ENCODE data around the gene XPO4. TPM values are rescaled to one million over a fixed set of nuclear protein-coding genes. Genes with fewer than 3 reads are reported as not detected.

XPO4 gene
- total RNA-seq, 1 experiment from 2014 or later: 39.9 TPM

DNA sequence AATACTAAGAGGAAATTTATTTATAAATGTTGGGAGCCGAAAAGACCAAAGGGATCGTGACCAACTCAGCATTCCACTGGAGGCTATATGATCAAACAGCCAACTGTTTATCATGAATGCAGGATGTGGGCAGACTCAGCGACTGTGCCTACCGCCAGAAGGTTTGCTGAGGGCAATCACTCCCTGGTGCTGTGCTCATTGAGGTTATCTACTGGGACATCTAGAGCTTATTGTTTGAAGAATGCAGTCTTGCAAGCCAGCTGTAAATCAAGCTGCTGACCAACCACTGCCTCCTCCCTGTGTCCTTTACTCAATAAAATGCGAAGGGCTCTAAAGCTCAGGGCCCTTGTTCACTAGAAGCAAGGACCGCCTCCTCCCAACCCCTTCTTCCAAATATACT, 8.5 kb upstream of the XPO4 start:
- no peaks in the 10 kb centered on the region for H3K9me2 ChIP-seq (replicated peaks; ENCODE audit: low read length)
- H3K4me2 ChIP-seq (ENCODE audit: low read length): no peak overlapping the region
- H2AFZ ChIP-seq (ENCODE audit: low read length): no peak overlapping the region
- peaks cover 8% of the 10 kb centered on the region; the same call in 1 of the 2 replicates for H3K9me3 ChIP-seq (ENCODE audit: low read length)
- no peaks in the 10 kb centered on the region for H3K36me3 ChIP-seq (ENCODE audit: low read depth, low read length)
- TF ChIP-seq EZH2phosphoT487 (IDR thresholded peaks at IDR 0.05; ENCODE audit: borderline replicate concordance, low read length) (no peak), CTCF (conservative IDR thresholded peaks at IDR 0.05; ENCODE audit: low read depth, low read length) (no peak), EZH2 (IDR thresholded peaks at IDR 0.05; ENCODE audit: low read length, unreplicated experiment) (no peak)
- no peaks in the 10 kb centered on the region for H4K20me1 ChIP-seq (ENCODE audit: low read length)
- H3K27me3 ChIP-seq (ENCODE audit: low read length): no peaks in the 10 kb centered on the region
- ChIA-PET POLR2A (ENCODE audit: unreplicated experiment) (no interaction called here), CTCF (no interaction called here)
- no peaks in the 10 kb centered on the region for H3K4me1 ChIP-seq (ENCODE audit: insufficient read depth, low read length)
- H3K4me3 ChIP-seq (ENCODE audit: low read length): no peak overlapping the region
- ATAC-seq (no peak), DNase-seq (no peak)
- no peaks in the 10 kb centered on the region for H3K79me2 ChIP-seq (ENCODE audit: low read length)
- H3K27ac ChIP-seq (ENCODE audit: low read length): no peak overlapping the region
- no TSS peak for BruUV-seq (replicated peaks)
- intact Hi-C loops (cut with micrococcal nuclease): no loop called here
- H3F3A ChIP-seq (ENCODE audit: low read length, unreplicated experiment): no peaks in the 10 kb centered on the region
- H3K9ac ChIP-seq (ENCODE audit: low read length): no peak overlapping the region

GRCh38 chr13:20908714-20909497, 6.4 kb upstream of the XPO4 start:
- ChIA-PET CTCF (no interaction called here), POLR2A (ENCODE audit: unreplicated experiment) (no interaction called here)
- no peak overlapping the region for H3K27ac ChIP-seq (ENCODE audit: low read length)
- H3K4me2 ChIP-seq (ENCODE audit: low read length): no peak overlapping the region
- no peak overlapping the region for H2AFZ ChIP-seq (ENCODE audit: low read length)
- H3F3A ChIP-seq (ENCODE audit: low read length, unreplicated experiment): no peaks in the 10 kb centered on the region
- no peaks in the 10 kb centered on the region for H3K79me2 ChIP-seq (ENCODE audit: low read length)
- no peak overlapping the region for H3K4me3 ChIP-seq (ENCODE audit: low read length)
- H3K9ac ChIP-seq (ENCODE audit: low read length): no peak overlapping the region
- ATAC-seq: no peak
- BruUV-seq (replicated peaks): no TSS peak
- H3K27me3 ChIP-seq (ENCODE audit: low read length): no peaks in the 10 kb centered on the region
- H3K9me2 ChIP-seq (replicated peaks; ENCODE audit: low read length): no peaks in the 10 kb centered on the region
- DNase-seq: no peak
- no peaks in the 10 kb centered on the region for H4K20me1 ChIP-seq (ENCODE audit: low read length)
- H3K9me3 ChIP-seq (ENCODE audit: low read length): peaks cover 8% of the 10 kb centered on the region; the same call in 1 of the 2 replicates
- no peak for TF ChIP-seq CTCF (conservative IDR thresholded peaks at IDR 0.05; ENCODE audit: low read depth, low read length)
- H3K36me3 ChIP-seq (ENCODE audit: low read depth, low read length): no peaks in the 10 kb centered on the region
- intact Hi-C loops (cut with micrococcal nuclease): no loop called here
- no peaks in the 10 kb centered on the region for H3K4me1 ChIP-seq (ENCODE audit: insufficient read depth, low read length)

DNA sequence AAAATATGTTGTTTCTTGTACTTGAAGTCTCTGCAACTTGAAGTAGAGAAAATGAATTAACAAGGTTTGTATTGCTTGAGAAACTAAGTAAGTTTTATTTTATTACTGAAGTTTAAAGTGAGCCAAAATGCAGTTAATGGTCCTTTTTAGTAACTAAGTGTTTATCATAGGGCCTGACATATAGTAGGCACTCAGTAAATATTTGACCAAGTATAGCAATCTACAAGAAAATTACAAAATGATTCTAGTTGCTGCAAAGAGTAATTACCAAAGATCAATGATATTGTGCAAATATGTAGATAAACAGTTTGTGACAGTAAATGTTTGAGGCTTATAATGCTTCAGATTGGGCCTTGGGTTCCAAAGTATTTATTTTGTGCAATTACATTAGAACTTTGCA, 2.4 kb upstream of the XPO4 start:
- POLR2A ChIA-PET (ENCODE audit: unreplicated experiment): no interaction called here
- H3K4me1 ChIP-seq (ENCODE audit: insufficient read depth, low read length): peaks cover 16% of the 10 kb centered on the region
- BruUV-seq (replicated peaks): no TSS peak

More for the DNA sequence above, 2.4 kb upstream of the XPO4 start:
- peaks cover 3% of the 10 kb centered on the region; the same call in 1 of the 2 replicates for H3K36me3 ChIP-seq (ENCODE audit: low read depth, low read length)
- H3K9me2 ChIP-seq (replicated peaks; ENCODE audit: low read length): no peaks in the 10 kb centered on the region
- DNase-seq (no peak), ATAC-seq (no peak)
- CTCF ChIA-PET: no interaction called here
- no peak overlapping the region for H3K4me2 ChIP-seq (ENCODE audit: low read length)
- H3K27ac ChIP-seq (ENCODE audit: low read length): no peak overlapping the region
- no peak overlapping the region for H3K9ac ChIP-seq (ENCODE audit: low read length)
- no peak overlapping the region for H3K4me3 ChIP-seq (ENCODE audit: low read length)
- H2AFZ ChIP-seq (ENCODE audit: low read length): no peak overlapping the region
- TF ChIP-seq EZH2 (IDR thresholded peaks at IDR 0.05; ENCODE audit: low read length, unreplicated experiment) (no peak), EZH2phosphoT487 (IDR thresholded peaks at IDR 0.05; ENCODE audit: borderline replicate concordance, low read length) (no peak)
- H3K79me2 ChIP-seq (ENCODE audit: low read length): peaks cover 27% of the 10 kb centered on the region
- intact Hi-C loops (cut with micrococcal nuclease): no loop called here
- no peaks in the 10 kb centered on the region for H3F3A ChIP-seq (ENCODE audit: low read length, unreplicated experiment)
- peaks cover 7% of the 10 kb centered on the region; the same call in 1 of the 2 replicates for H4K20me1 ChIP-seq (ENCODE audit: low read length)
- no peaks in the 10 kb centered on the region for H3K9me3 ChIP-seq (ENCODE audit: low read length)
- H3K27me3 ChIP-seq (ENCODE audit: low read length): no peaks in the 10 kb centered on the region

Data from PC-3 (cell line).